Keratinocyte (primary cell): Measurements from ENCODE around the gene DHX38. TPM values are rescaled to one million over a fixed set of nuclear protein-coding genes. Genes with fewer than 3 reads are reported as not detected.

Experiments
- DNase-seq: peaks from one replicate; pipeline ENCODE4 v3.0.0-alpha.2; 2011; ENCODE audit warnings: low read depth, missing footprints, low spot score
- FAIRE-seq: peaks from 2 replicates; lab custom pipeline; 2011; peaks lifted over from hg19 to GRCh38; lab: Jason Lieb, UNC
- H2AFZ ChIP-seq: 2 replicates; pipeline ENCODE4 v1.6.0; 2012; ENCODE audit warnings: low read length, control low read depth, inconsistent platforms; ENCODE audit not compliant: control insufficient read depth
- H3K27ac ChIP-seq: 2 replicates; pipeline ENCODE4 v1.5.1; 2011; ENCODE audit warnings: low read length; ENCODE audit not compliant: control insufficient read depth, insufficient read depth
- H3K27me3 ChIP-seq: 3 replicates; pipeline ENCODE4 v1.6.0; 2011; ENCODE audit warnings: low read length; ENCODE audit not compliant: control insufficient read depth, insufficient read depth; ENCODE audit errors: extremely low read depth
- H3K36me3 ChIP-seq, 2 experiments: 2 replicates in 1 of 2; 3 replicates in 1 of 2; pipeline ENCODE4 v1.5.1; 2011; ENCODE audit warnings: low read length in 2 of 2, mild to moderate bottlenecking in 1 of 2; ENCODE audit not compliant: control insufficient read depth in 2 of 2, insufficient read depth in 2 of 2; ENCODE audit errors: extremely low read depth in 1 of 2
- H3K4me1 ChIP-seq: 3 replicates; pipeline ENCODE4 v1.5.1; 2011; ENCODE audit warnings: low read length; ENCODE audit not compliant: control insufficient read depth, insufficient read depth; ENCODE audit errors: extremely low read depth
- H3K4me2 ChIP-seq: 3 replicates; pipeline ENCODE4 v1.6.0; 2011; ENCODE audit warnings: low read depth, low read length; ENCODE audit not compliant: control insufficient read depth, insufficient read depth; ENCODE audit errors: extremely low read depth
- H3K4me3 ChIP-seq, 3 experiments: fragments of 200-600 bp in 1 of 3; sonication (generic) in 1 of 3; 2 replicates in 2 of 3; 3 replicates in 1 of 3; pipeline ENCODE4 v1.5.1; 2011 to 2016; ENCODE audit warnings: low read length in 3 of 3, mild to moderate bottlenecking in 3 of 3, control low read depth in 2 of 3, inconsistent platforms in 1 of 3, low read depth in 1 of 3, mixed read lengths in 1 of 3, mixed run types in 1 of 3, moderate library complexity in 1 of 3; ENCODE audit not compliant: control insufficient read depth in 2 of 3, insufficient read depth in 2 of 3; ENCODE audit errors: extremely low read depth in 1 of 3
- H3K79me2 ChIP-seq: 2 replicates; pipeline ENCODE4 v1.6.0; 2012; ENCODE audit warnings: low read length; ENCODE audit not compliant: control insufficient read depth, insufficient read depth
- H3K9ac ChIP-seq: 3 replicates; pipeline ENCODE4 v1.6.0; 2011; ENCODE audit warnings: low read length; ENCODE audit not compliant: control insufficient read depth, insufficient read depth; ENCODE audit errors: extremely low read depth
- H3K9me1 ChIP-seq: 3 replicates; pipeline ENCODE4 v1.6.0; 2011; ENCODE audit warnings: low read length; ENCODE audit not compliant: control insufficient read depth, insufficient read depth; ENCODE audit errors: extremely low read depth
- H3K9me3 ChIP-seq: 2 replicates; pipeline ENCODE4 v1.5.1; 2012; ENCODE audit warnings: low read depth, low read length; ENCODE audit not compliant: control insufficient read depth
- H4K20me1 ChIP-seq: 3 replicates; pipeline ENCODE4 v1.6.0; 2011; ENCODE audit warnings: low read length; ENCODE audit not compliant: control insufficient read depth, insufficient read depth; ENCODE audit errors: extremely low read depth
- EZH2 ChIP-seq: IDR thresholded peaks from one replicate; pipeline ENCODE4 v1.6.1; 2012; ENCODE audit warnings: inconsistent platforms, mild to moderate bottlenecking, low read length, moderate library complexity
- dilution Hi-C: fragments of 300-500 bp; cut with MboI; formaldehyde crosslinking; loops from one replicate; pipeline ENCODE4 v1.7.0; 2020; ENCODE audit warnings: low sequenced_read_pairs; ENCODE audit not compliant: extremely low pct_ligation_motif_present
- polyA plus RNA-seq, 5 experiments: library from polyadenylated mRNA; depleted of rRNA in 3 of 5; stranded (reverse) in 3 of 5; stranded (forward) in 1 of 5; unstranded in 1 of 5; fragments of >200 nt; gene quantifications; 1 replicate in 1 of 5; 2 replicates in 3 of 5; 3 replicates in 1 of 5; pipeline versions ENCODE4 v1.2.1 to v1.2.3, GENCODE V29; 2011 to 2012; ENCODE audit warnings: missing spikeins in 2 of 5, low read depth in 1 of 5, low replicate concordance in 1 of 5
- TF ChIP-seq, protein P1 (sequence below), 3 experiments: IDR thresholded peaks in 1 of 3; conservative IDR thresholded peaks in 1 of 3; optimal IDR thresholded peaks in 1 of 3; 2 replicates in 2 of 3; 3 replicates in 1 of 3; pipeline versions ENCODE3 to v1.5.1; 2011; ENCODE audit warnings: low read length in 3 of 3, mild to moderate bottlenecking in 3 of 3, moderate library complexity in 2 of 3, control low read depth in 1 of 3, inconsistent platforms in 1 of 3; ENCODE audit not compliant: insufficient read depth in 2 of 3; ENCODE audit errors: extremely low read depth in 1 of 3

Gene DHX38
- polyA plus RNA-seq, 1 donor (not counting 4 experiments of a cell fraction or from before 2014, with no cell fraction given) = 25.9 TPM

DNA sequence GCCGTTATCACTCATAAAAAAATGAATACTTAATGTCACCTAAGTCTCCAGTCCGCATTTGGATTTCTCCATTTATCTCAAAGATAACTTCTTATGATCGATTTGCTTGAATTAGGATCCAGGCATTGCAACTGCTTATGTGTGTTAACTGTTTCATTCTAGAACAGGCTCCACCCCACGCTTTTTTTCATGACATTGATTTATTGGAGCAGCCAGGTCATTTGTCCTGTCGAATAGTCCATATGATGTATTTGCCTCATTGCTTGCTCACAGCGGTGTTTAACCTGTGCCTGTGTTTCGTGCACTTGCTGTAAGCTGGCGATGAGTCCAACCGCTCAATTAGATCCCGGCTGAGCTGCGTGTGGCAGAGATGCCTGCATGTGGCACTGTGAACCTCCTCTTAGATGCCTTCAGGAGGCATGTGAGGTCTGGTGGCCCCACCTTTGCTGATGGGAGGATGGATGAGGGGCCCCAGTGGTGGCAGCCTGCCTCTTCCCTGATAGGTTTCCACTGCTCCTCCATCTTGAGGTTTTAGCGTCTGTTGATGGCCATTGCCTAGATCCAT lies 16.4 kb downstream of the DHX38 start:
- Histone ChIP-seq H3K27ac (no peak overlapping the region), H3K27me3 (no peaks in the 10 kb centered on the region), H3K79me2 (no peaks in the 10 kb centered on the region), H4K20me1 (no peaks in the 10 kb centered on the region), H3K4me1 (no peaks in the 10 kb centered on the region), H3K4me2 (no peak overlapping the region), H3K4me3 (no peak overlapping the region), H3K9ac (no peak overlapping the region), H3K36me3 (peaks cover 43 to 59% of the 10 kb centered on the region in 2 experiments), H2AFZ (no peak overlapping the region), H3K9me3 (no peaks in the 10 kb centered on the region), H3K9me1 (no peaks in the 10 kb centered on the region)
- dilution Hi-C loops = no loop called here
- DNase-seq (no peak), FAIRE-seq (no peak)
- no peak for TF ChIP-seq EZH2
- TF ChIP-seq, protein P1, sequence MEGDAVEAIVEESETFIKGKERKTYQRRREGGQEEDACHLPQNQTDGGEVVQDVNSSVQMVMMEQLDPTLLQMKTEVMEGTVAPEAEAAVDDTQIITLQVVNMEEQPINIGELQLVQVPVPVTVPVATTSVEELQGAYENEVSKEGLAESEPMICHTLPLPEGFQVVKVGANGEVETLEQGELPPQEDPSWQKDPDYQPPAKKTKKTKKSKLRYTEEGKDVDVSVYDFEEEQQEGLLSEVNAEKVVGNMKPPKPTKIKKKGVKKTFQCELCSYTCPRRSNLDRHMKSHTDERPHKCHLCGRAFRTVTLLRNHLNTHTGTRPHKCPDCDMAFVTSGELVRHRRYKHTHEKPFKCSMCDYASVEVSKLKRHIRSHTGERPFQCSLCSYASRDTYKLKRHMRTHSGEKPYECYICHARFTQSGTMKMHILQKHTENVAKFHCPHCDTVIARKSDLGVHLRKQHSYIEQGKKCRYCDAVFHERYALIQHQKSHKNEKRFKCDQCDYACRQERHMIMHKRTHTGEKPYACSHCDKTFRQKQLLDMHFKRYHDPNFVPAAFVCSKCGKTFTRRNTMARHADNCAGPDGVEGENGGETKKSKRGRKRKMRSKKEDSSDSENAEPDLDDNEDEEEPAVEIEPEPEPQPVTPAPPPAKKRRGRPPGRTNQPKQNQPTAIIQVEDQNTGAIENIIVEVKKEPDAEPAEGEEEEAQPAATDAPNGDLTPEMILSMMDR (optimal IDR thresholded peaks at IDR 0.05 in 1 of 3, IDR thresholded peaks at IDR 0.05 in 1 of 3, conservative IDR thresholded peaks at IDR 0.05 in 1 of 3; ENCODE audit: extremely low read depth in 1 of 3, insufficient read depth in 2 of 3, low read length in 3 of 3) = no peak

DNA sequence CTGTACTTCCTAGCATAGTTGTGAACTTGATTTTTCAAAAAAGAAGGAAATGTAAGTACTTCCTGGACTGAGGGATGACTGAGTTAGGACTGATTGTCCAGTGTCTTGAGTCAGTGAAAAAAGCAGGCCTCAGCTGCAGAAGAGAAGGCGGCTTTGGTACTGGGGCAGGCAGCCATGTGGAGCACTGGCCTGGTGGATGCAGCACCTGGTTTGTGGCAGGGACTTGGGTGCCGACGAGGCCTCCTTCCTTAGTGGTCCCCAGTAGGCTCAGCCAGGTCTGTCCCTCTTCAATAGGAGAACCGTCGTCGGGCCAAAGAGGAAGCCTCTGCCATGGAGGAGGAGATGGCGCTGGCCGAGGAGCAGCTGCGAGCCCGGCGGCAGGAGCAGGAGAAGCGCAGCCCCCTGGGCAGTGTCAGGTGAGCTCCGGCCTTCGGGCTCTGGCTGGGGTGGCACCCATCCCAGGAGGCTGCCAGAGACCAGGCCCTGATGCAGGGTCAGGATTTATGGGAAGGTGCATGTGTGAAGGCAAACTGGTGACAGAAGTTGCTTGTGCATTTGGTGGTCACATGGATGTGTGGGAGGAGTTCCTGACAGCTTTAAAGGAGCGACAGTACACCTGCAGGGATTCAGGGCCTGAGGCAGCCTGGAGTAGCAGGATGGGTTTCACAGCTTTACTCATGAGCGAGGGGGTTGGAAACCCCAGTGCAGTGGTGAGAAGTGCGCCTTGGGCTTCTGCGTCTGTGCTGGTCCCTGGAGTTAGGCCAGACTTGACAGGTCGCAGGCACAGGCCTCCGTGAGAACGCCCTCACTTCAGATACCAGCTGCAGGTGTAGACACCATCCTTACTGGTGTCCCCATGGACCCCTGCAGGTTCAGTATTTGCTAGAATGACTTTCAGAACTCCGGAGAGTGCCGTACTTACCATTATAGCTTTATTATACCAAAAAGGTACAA lies 17.3 kb downstream of the DHX38 start:
- dilution Hi-C loops = no loop called here
- FAIRE-seq (no peak), DNase-seq (no peak)
- H3K9ac ChIP-seq = no peak overlapping the region
- H3K27me3 ChIP-seq = no peaks in the 10 kb centered on the region
- H3K9me3 ChIP-seq = no peaks in the 10 kb centered on the region
- H3K4me1 ChIP-seq = no peaks in the 10 kb centered on the region
- peaks cover 35 to 51% of the 10 kb centered on the region in 2 experiments for H3K36me3 ChIP-seq
- no peak overlapping the region for H3K27ac ChIP-seq
- no peak overlapping the region for H3K4me2 ChIP-seq
- H4K20me1 ChIP-seq = no peaks in the 10 kb centered on the region
- H3K79me2 ChIP-seq = no peaks in the 10 kb centered on the region
- no peak overlapping the region for H2AFZ ChIP-seq
- H3K9me1 ChIP-seq = no peaks in the 10 kb centered on the region
- H3K4me3 ChIP-seq = no peak overlapping the region
- no peak for TF ChIP-seq EZH2
- TF ChIP-seq, protein P1 (optimal IDR thresholded peaks at IDR 0.05 in 1 of 3, IDR thresholded peaks at IDR 0.05 in 1 of 3, conservative IDR thresholded peaks at IDR 0.05 in 1 of 3; ENCODE audit: extremely low read depth in 1 of 3, insufficient read depth in 2 of 3, low read length in 3 of 3) = no peak
